Measurements from ENCODE around the gene PCSK6. TPM values are rescaled to one million over a fixed set of nuclear protein-coding genes. Genes with fewer than 3 reads are reported as not detected.
"Not testable (repeated sequence)": the region's sequence is repeated elsewhere in the genome, so short reads cannot be mapped to it uniquely, and the experiment has no call there.

Gene PCSK6
- total RNA-seq, 1 donor from 2014 or later, result 15.4 TPM

- no peak for DNase-seq
Measured at GRCh38 chr15:101429646-101430045, 59.9 kb downstream of the PCSK6 start.

DNA sequence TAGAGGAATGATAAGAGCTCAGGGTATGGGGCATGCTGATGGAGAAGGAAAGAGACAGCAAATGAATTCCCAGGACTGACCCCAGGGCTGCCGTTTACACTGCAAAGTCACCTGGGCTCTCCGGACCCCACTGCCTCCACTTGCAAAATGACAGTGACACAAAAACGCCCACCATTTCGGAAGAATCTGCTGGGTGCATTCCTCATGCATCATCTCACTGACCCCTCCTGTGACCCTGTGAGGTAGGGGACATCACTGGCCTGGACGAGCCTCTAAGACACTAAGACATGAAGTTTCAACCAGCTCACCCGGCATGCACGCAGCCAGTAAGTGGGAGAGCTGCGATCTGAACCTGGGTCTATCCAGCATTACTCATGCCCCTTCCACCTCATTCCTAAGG is 60.3 kb downstream of the PCSK6 start:
- DNase-seq, result no peak

- DNase-seq, result no peak
Measured at GRCh38 chr15:101428758-101429157, 60.7 kb downstream of the PCSK6 start.

GRCh38 chr15:101427606-101428487 is 61.7 kb downstream of the PCSK6 start:
- DNase-seq, result no peak

GRCh38 chr15:101426761-101427333 is 62.7 kb downstream of the PCSK6 start:
- DNase-seq, result no peak

DNA sequence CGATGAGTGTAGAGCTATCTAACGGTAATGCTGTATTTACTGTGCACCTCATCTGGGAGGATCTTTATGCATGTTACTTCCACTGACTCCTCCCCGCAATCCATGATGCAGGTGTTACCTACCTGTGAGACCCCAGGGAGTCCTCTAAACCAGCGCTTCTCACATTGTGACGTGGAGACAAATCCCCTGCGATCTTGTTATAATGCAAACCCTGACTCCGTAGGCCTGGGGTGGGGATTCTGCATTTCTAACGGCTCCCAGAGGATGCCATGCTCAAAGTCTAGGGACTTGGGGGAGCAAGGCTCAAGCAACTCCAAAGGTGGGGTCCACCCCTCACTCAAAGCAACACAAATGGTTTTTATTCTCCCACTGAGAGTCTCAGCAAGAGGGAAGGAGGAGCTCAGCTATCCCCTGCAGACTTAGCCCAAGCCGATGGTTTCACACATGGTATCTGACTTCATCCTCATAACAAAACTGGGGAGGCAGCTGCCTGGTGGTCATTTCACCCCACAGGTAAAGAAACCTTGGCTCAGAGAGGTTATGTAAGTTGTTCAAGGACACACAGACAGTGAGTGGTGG is 63.6 kb downstream of the PCSK6 start:
- no peak for DNase-seq

- DNase-seq, result no peak
Measured at GRCh38 chr15:101424984-101425383, 64.5 kb downstream of the PCSK6 start.

GRCh38 chr15:101420232-101420631 is 69.3 kb downstream of the PCSK6 start:
- DNase-seq, result no peak

GRCh38 chr15:101416475-101416874 is 73.0 kb downstream of the PCSK6 start:
- not testable (repeated sequence) for DNase-seq

DNA sequence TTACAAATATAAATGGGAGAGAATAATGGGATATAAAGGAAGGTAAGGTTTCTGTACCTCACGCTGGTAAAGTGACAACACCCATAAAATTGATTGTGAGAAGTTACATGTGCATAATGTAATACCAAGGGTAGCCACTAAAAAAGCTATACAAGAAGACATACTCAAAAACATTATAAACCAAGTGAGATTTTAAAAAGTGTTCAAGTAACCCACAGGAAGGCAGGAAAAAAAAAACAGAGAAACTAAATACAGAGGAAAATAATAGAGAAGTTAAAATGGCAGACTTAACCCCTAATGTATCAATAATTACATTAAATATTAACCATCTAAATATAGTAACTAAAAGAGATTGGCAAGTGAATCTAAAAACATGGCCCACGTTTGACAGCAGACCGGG is 76.3 kb downstream of the PCSK6 start:
- DNase-seq, result no peak

- no peak for DNase-seq
Measured at GRCh38 chr15:101411581-101411980, 77.9 kb downstream of the PCSK6 start.

GRCh38 chr15:101411085-101411484 is 78.4 kb downstream of the PCSK6 start:
- no peak for DNase-seq

- DNase-seq, result no peak
Measured at GRCh38 chr15:101410612-101411011, 78.9 kb downstream of the PCSK6 start.

DNA sequence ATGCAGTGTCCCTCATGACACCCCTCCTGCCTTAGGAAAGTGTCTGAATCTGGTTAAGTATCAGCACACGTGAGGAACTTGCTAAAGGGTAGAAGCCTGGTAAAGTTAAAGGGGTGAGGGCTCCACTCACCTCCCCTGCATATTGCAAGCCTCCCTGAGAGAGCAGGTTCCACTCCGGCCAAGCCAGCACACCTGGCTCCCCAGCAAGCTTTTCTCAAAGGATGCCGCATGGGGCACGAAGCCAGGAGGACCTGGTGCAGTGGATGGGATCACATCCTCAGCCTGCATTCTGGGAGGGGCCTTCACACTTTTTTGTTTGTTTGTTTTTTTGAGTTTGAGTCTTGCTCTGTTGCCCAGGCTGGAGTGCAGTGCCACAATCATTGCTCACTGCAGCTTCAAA is 79.9 kb downstream of the PCSK6 start:
- DNase-seq, result no peak

DNA sequence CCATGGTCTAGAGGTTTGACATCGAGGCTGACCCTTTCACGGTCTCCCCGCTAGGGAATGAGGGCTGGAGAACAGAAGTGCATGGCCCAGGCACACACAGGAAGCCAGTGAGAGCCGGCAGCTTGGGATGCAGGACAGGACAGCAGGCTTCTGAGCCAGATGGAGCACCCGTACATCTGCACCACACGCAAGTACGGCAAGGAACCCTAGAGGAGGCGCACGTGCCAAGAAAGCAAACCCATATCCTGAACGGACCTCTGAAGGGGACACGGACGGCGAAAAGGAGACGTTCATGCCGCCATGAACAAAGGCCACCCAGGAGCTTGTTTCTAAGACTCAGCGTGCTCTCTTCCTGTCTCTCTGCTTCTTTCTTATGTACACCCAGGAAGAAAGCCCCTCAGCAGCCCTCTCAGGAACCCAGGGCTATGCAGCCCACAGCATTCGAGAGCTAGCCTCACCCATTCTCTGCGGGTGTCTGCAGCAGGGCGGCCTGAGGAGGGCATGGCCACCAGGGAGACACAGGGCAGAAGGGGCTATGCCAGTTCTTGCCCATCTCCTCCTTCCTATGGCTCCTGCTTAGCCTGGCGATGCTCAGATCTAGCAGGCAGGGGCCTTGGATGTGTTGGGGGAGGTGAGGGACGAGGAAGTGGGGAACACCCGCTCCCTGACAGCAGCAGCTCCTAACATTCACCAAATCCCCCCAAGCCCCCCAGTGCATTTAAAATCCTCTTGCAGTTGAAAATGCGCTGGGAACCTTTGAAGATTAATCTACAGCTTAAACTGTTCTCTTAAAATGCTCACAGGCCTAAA is 81.3 kb downstream of the PCSK6 start:
- no peak for DNase-seq

DNA sequence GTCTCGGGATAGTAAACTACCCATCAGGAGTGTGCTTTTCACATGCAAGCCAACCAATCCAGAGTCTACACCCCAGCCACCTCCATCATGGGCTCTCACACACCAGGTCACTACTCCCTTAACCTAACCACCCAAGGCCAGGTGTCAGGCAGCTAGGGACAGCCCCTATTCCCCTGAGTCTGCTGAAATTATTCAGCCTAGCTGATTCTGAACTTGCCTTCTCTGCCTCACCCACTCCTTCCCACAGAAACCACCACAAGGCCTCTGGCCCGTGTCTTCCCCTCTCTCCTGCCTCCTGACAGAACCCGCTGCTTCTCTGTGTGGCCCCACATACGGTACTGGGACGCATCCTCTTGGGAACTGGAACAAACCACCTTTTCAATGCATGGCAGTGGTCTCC is 82.1 kb downstream of the PCSK6 start:
- no peak for DNase-seq

DNA sequence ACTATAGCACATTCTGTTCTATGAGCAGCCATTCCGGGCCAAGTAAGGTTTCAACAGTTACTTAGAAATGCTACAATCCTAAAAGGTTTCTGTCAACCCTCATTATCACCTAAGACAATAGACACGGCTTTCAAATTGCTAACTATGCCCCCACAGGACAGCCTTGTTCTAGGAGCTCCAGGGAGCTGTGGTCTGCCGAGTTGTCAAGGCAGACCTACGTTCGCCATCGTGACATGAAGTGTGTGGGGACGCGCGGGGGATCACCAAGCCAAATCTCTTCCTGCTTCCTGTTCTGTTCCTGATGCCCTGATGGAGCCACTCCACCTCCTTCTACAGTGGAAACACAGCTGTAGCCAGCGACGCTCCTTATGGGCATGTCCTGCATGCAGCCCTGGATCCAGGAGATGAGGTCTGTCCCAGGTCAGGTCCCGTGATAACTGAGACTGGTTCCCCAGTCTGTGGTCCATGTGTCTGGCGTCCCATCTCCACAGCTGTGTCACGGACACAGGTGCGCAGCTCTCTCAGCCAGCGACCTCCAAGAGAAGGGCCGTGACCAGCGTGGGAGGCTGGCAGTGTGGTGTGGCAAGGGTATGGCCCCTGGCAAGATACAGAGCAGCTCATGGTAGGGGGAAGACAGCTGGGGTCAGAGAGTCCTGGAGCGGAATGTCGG is 82.8 kb downstream of the PCSK6 start:
- DNase-seq, result no peak

DNA sequence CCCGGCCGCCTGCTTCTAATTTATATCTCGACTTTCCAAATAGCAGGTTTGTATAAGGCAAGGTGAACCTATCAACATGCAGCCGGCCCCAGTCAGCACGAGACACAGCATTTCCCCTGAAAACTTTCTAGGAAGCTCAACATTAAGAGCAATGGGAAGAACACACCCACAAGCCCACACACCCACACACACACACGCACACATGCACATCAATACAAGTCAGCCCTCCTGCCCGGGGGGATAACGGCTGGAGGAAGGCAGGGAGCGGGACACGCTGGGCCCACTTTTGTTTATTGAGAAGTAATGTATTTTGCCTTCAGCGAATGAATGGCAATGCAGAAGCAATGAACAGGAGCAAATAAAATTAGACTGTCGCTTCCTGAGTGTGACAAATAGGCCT is 83.5 kb downstream of the PCSK6 start:
- DNase-seq, result no peak

- no peak for DNase-seq
Measured at GRCh38 chr15:101404245-101404644, 85.3 kb downstream of the PCSK6 start.

- DNase-seq, result not testable (repeated sequence)
Measured at GRCh38 chr15:101402883-101403282, 86.6 kb downstream of the PCSK6 start.

DNA sequence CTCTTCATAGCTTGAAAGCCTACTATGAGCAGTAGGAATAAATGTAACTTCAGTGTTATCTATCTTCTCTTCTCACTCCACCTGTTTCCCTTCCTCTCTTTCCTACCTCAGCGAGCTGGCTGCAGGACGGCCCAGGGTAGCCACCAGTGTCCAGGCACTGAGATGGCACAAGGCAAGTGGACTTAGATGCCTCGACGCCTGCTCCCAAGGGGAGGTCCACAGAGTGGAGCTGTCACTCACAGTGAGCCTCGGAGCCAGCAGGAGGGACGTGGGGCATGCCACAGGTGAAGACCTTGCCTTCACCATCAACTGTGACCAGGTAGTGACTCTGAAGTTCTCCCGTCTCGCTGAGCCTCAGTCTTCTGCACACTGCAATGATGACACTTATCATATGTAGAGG is 88.2 kb downstream of the PCSK6 start:
- no peak for DNase-seq

DNA sequence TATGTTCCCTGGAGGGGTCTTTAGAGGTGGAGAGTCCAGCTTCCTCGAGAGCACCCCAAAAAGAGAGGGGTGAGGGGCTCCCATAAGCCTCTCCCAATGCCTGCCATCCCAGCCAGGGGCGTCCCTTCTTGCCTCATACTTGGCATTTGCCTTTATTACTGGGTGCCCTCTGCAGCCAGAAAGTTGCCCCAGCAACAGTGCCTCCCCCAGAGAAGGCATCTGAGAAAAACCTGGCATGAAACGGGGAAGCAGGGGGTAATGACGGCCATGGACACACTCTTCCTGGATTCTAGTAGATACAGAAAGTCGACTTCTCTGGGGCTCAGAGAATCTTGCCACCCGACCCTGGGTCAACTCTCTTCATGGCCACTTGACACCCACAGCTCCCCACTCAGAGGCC is 90.1 kb downstream of the PCSK6 start:
- no peak for DNase-seq
